Colonic mucosa (tissue), 4 donors: ENCODE data around the gene HERPUD1. TPM values are rescaled to one million over a fixed set of nuclear protein-coding genes. Genes with fewer than 3 reads are reported as not detected.

Experiments
- DNase-seq: peaks from one replicate; pipeline ENCODE4 v3.0.0-alpha.2; 2020
- H3K27ac ChIP-seq: fragments of 200-600 bp; one replicate; pipeline ENCODE4 v1.8.0; 2021
- H3K27me3 ChIP-seq: fragments of 200-600 bp; one replicate; pipeline ENCODE4 v1.8.0; 2021
- H3K36me3 ChIP-seq: fragments of 200-600 bp; one replicate; pipeline ENCODE4 v1.8.0; 2021
- H3K4me1 ChIP-seq: fragments of 200-600 bp; one replicate; pipeline ENCODE4 v1.8.0; 2021; ENCODE audit warnings: mild to moderate bottlenecking
- H3K4me3 ChIP-seq: fragments of 200-600 bp; one replicate; pipeline ENCODE4 v1.8.0; 2021
- H3K9ac ChIP-seq, 2 donors: one replicate each; pipeline ENCODE4 v1.7.0; 2013; ENCODE audit warnings: control low read depth in 2 of 2, low read depth in 2 of 2, low read length in 2 of 2
- H3K9me3 ChIP-seq: fragments of 200-600 bp; one replicate; pipeline ENCODE4 v1.8.0; 2021
- CTCF ChIP-seq: fragments of 200-600 bp; IDR thresholded peaks from one replicate; pipeline ENCODE4 v1.8.0; 2022; ENCODE audit warnings: antibody characterized with exemption, mild to moderate bottlenecking
- intact Hi-C: fragments of 100-400 bp; cut with DNase I; formaldehyde crosslinking; loops from one replicate; pipeline ENCODE4 v1.14.1; 2022
- total RNA-seq, 2 donors: library from RNA; stranded (reverse); fragmentation: NEBNext Ultra II Directional in 1 of 2; extraction: Animal tissue kit (Norgen Biotek cat#: 25700) in 1 of 2; gene quantifications; one replicate each; pipeline ENCODE4 v1.2.1, GENCODE V29; 2021
- donor health status: healthy.
- donor health status: DM: no; HTN: no; CAD: no.
- donor health status: DM: no; HTN: no; CAD: no.

The HERPUD1 gene
- total RNA-seq, 2 donors from 2014 or later, result 130 to 194 TPM

- no peaks in the 10 kb centered on the region for H3K36me3 ChIP-seq
- no peaks in the 10 kb centered on the region for H3K4me1 ChIP-seq
- H3K27me3 ChIP-seq, result no peaks in the 10 kb centered on the region
- no peak overlapping the region for H3K4me3 ChIP-seq
- H3K27ac ChIP-seq, result no peak overlapping the region
- TF ChIP-seq CTCF, result no peak
- DNase-seq, result no peak
- H3K9me3 ChIP-seq, result no peaks in the 10 kb centered on the region
- intact Hi-C loops, result no loop called here
- no peak overlapping the region for H3K9ac ChIP-seq
Observed at GRCh38 chr16:56956756-56957155, 24.8 kb downstream of the HERPUD1 start.

- intact Hi-C loops, result loop anchor here (5.0 to 10.0 kb wide), 3 partner anchors 82 to 207 kb away; no protein-coding TSS in a partner anchor
- Histone ChIP-seq H3K27ac (no peak overlapping the region), H3K9ac (no peak overlapping the region), H3K9me3 (no peaks in the 10 kb centered on the region), H3K27me3 (no peaks in the 10 kb centered on the region), H3K36me3 (no peaks in the 10 kb centered on the region), H3K4me3 (no peak overlapping the region), H3K4me1 (no peaks in the 10 kb centered on the region)
- DNase-seq, result no peak
- no peak for TF ChIP-seq CTCF
Observed at GRCh38 chr16:56960681-56961281, 28.8 kb downstream of the HERPUD1 start.

GRCh38 chr16:56961386-56961785, 29.4 kb downstream of the HERPUD1 start:
- no peaks in the 10 kb centered on the region for H3K9me3 ChIP-seq
- no peaks in the 10 kb centered on the region for H3K27me3 ChIP-seq
- H3K4me1 ChIP-seq, result no peaks in the 10 kb centered on the region
- H3K27ac ChIP-seq, result no peak overlapping the region
- DNase-seq, result no peak
- no peak for TF ChIP-seq CTCF
- no peak overlapping the region for H3K4me3 ChIP-seq
- H3K9ac ChIP-seq, result no peak overlapping the region
- intact Hi-C loops, result loop anchor here (5.0 to 10.0 kb wide), 3 partner anchors 81 to 206 kb away; no protein-coding TSS in a partner anchor
- no peaks in the 10 kb centered on the region for H3K36me3 ChIP-seq

DNA sequence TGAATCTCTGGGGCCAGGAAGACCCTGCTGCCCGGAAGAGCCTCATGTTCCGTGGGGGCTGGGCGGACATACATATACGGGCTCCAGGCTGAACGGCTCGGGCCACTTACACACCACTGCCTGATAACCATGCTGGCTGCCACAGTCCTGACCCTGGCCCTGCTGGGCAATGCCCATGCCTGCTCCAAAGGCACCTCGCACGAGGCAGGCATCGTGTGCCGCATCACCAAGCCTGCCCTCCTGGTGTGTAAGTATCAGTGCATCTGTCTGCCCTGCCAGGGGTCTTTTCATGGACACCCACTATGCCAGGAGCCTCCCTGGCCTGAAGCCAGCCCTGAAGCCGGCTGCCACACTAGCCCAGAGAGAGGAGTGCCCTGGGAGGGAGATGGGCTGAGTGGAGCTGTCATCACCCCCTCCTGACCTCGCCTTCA, 29.9 kb downstream of the HERPUD1 start, which contains the start of gene CETP:
Gene CETP, plus strand, starts transcription at position 100 of the 431 bp plus-strand sequence. Its CDS starts 30 bp downstream, at position 130.
- no peak for DNase-seq
- H3K4me3 ChIP-seq, result no peak within 1 kb of the TSS
- H3K4me1 ChIP-seq, result no peaks in the 10 kb centered on the region
- H3K36me3 ChIP-seq, result no peaks in the 10 kb centered on the region
- no peaks in the 10 kb centered on the region for H3K9me3 ChIP-seq
- intact Hi-C loops, result loop anchor here (5.0 to 10.0 kb wide), 3 partner anchors 80 to 205 kb away; no protein-coding TSS in a partner anchor
- no peak within 1 kb of the TSS for H3K27ac ChIP-seq
- H3K9ac ChIP-seq, result no peak within 1 kb of the TSS
- no peaks in the 10 kb centered on the region for H3K27me3 ChIP-seq
- TF ChIP-seq CTCF, result no peak

DNA sequence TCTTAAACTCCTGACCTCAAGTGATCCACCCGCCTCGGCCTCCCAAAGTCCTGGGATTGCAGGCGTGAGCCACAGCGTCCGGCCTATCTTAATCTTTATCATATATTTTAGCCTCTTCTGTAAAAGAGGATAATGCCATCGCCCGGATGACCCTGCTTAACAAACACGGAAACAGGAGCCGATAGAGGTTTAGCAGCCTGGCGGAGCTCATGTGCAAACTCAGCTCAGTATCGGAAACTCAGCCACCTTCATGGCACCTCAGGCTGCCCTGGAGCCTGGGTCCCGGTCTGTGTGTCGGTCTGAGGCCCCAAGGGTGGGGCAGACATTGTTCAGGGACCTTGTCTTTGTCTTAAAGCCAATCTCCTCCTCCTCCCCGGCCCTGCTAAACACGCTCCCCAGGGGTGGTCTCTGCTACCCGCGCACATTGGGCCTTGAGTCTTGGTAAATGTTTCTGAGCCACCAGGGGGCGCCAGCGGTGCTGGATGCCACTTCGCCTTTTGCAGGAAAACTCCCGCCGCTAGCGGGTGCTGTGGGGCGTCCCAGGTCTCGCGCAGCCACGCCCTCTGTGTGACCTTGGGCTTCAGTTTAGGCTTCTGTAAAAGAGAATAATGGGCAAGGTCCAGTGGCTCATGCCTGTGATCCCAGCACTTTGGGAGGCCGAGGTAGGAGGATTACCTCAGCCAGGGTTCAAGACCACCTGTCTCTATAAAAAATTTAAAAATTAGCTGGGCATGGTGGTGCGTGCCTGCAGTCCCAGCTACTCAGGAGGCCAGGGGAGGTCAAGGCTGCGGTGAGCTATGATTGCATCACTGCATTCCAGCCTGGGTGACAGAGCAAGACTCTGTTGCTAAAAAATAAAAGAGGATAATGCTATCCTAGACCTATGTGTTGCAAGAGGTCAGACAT, 32.6 kb downstream of the HERPUD1 start:
- DNase-seq, result peak; percentile 98
- Histone ChIP-seq H3K9me3 (no peaks in the 10 kb centered on the region), H3K27me3 (no peaks in the 10 kb centered on the region), H3K4me3 (no peak overlapping the region), H3K27ac (no peak overlapping the region), H3K4me1 (no peaks in the 10 kb centered on the region), H3K36me3 (no peaks in the 10 kb centered on the region), H3K9ac (no peak overlapping the region)
- intact Hi-C loops, result loop anchor here (5.0 to 10.0 kb wide), 3 partner anchors 78 to 203 kb away; no protein-coding TSS in a partner anchor
- peak; percentile 95 for TF ChIP-seq CTCF
